ENCODE measurements around the gene IL17RE.

IL17RE gene

GRCh38 chr3:9944271-9944670 lies 41.6 kb downstream of the IL17RE start:
- Histone ChIP-seq H3K27ac (no peak overlapping the region), H3K36me3 (peaks cover 12% of the 10 kb centered on the region), H3K4me3 (ENCODE audit: low read depth, low read length) (no peak overlapping the region), H3K9me3 (ENCODE audit: severe bottlenecking) (no peaks in the 10 kb centered on the region), H3K27me3 (ENCODE audit: insufficient read depth, low read depth, severe bottlenecking) (no peaks in the 10 kb centered on the region)
- DNase-seq, result no peak
- TF ChIP-seq, protein P1, sequence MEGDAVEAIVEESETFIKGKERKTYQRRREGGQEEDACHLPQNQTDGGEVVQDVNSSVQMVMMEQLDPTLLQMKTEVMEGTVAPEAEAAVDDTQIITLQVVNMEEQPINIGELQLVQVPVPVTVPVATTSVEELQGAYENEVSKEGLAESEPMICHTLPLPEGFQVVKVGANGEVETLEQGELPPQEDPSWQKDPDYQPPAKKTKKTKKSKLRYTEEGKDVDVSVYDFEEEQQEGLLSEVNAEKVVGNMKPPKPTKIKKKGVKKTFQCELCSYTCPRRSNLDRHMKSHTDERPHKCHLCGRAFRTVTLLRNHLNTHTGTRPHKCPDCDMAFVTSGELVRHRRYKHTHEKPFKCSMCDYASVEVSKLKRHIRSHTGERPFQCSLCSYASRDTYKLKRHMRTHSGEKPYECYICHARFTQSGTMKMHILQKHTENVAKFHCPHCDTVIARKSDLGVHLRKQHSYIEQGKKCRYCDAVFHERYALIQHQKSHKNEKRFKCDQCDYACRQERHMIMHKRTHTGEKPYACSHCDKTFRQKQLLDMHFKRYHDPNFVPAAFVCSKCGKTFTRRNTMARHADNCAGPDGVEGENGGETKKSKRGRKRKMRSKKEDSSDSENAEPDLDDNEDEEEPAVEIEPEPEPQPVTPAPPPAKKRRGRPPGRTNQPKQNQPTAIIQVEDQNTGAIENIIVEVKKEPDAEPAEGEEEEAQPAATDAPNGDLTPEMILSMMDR (IDR thresholded peaks at IDR 0.05; ENCODE audit: low read depth, low read length), result no peak

GRCh38 chr3:9945358-9945757 lies 42.7 kb downstream of the IL17RE start:
- no peaks in the 10 kb centered on the region for H3K27me3 ChIP-seq (ENCODE audit: insufficient read depth, low read depth, severe bottlenecking)
- peaks cover 12% of the 10 kb centered on the region for H3K36me3 ChIP-seq
- H3K4me3 ChIP-seq (ENCODE audit: low read depth, low read length), result no peak overlapping the region
- no peak overlapping the region for H3K27ac ChIP-seq
- TF ChIP-seq, protein P1 (IDR thresholded peaks at IDR 0.05; ENCODE audit: low read depth, low read length), result no peak
- no peaks in the 10 kb centered on the region for H3K9me3 ChIP-seq (ENCODE audit: severe bottlenecking)
- DNase-seq, result no peak

DNA sequence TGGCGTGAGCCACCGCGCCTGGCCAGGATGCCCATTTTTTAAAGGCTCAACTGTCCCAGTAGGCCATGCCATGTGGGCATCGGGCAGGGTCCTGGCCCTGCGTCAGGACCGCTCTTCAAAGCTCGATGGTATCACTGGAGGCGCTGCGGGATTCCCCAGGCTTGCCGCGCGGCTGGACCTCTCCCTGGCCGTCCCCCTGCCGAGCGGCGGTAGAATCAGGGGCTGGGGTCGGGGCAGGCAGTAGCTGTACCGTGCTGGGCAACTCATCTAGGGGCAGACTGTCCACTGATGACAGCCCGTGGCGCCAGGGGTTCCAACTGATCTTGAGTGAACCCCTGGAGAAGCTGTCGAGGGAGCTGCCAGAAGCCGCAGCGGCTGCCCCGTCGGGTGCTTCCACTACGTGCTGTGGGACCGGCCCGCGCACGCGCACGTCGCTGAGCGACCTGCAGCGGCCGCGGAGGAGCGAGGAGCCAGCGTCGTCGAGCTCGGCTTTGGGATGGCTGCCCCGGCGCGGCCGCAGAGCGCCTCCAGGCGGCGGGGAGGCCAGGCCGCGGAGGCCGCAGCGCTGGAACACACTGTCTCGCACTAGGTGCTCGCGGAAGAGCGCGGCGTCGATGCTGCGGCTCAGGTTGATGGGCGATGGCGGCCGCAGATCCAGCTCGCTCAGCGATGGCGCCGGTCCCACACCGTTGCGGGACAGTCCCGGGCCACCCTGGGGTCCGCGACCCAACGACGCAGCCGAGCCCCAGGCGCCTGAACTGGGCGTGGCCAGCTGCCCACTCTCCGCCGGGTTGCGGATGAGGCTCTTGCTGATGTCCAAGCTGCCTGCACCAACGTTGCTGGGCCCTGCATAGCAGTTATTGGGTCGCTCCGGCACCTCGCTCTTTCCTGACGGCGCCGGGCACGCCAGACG lies 43.7 kb downstream of the IL17RE start:
- H3K9me3 ChIP-seq (ENCODE audit: severe bottlenecking), result no peaks in the 10 kb centered on the region
- TF ChIP-seq, protein P1 (IDR thresholded peaks at IDR 0.05; ENCODE audit: low read depth, low read length), result peak; percentile 97
- H3K36me3 ChIP-seq, result peaks cover 7% of the 10 kb centered on the region
- H3K27me3 ChIP-seq (ENCODE audit: insufficient read depth, low read depth, severe bottlenecking), result no peaks in the 10 kb centered on the region
- peak overlapping the region; percentile 66 for H3K4me3 ChIP-seq (ENCODE audit: low read depth, low read length)
- DNase-seq, result peak; percentile 92
- peak overlapping the region; percentile 57 for H3K27ac ChIP-seq

DNA sequence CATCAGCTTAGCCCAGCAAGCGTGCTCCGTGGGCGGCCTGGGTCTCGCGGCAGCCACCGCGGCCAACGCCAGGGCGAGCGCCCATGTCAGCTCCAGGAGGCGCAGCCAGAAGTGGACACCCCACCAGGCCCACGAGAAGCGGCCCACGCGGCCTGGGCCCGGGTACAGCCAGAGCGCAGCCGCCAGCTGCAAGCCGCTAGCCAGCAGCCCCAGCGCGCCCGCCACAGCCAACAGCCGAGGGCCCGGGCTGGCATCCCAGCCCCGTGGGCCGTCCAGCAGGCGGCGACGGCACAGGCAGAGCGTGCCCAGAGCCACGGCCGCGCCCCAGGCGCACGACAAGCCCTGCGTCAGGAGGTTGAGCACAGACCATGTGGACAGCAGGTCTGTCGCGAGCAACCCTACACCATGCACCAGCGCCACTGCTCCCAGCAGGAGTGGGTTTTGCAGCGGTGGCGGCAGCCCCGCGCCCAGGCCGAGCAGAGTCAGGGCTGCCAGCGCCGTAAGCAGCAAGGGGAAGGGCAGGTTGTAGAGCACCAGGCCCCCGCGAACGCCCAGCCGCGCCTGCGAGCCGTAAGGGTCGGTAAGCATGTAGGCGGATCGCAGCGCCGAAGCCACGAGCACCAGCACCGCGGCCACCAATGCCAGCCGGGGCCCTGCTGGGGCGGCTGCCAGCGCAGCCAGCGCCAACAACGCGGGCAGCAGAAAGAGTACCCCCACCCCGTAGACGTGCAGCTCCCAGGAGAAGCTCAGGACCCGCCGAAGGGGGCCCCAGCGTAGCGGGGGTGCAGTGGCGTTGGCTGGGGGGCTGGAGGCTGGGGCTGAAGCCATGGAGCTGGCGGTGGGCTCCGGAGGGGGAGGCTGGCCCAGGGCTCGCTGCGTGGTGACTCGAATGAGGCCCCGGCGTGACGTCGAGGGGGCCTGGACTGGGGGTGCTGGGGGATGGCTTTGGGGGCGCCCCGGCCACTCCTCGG lies 44.7 kb downstream of the IL17RE start:
- Histone ChIP-seq H3K36me3 (peaks cover 7% of the 10 kb centered on the region), H3K27me3 (ENCODE audit: insufficient read depth, low read depth, severe bottlenecking) (no peaks in the 10 kb centered on the region), H3K27ac (peak overlapping the region; percentile 39), H3K4me3 (ENCODE audit: low read depth, low read length) (peak overlapping the region; percentile 66), H3K9me3 (ENCODE audit: severe bottlenecking) (no peaks in the 10 kb centered on the region)
- DNase-seq, result peak; percentile 61
- TF ChIP-seq, protein P1 (IDR thresholded peaks at IDR 0.05; ENCODE audit: low read depth, low read length), result peak; percentile 67

GRCh38 chr3:9948586-9948985 lies 45.9 kb downstream of the IL17RE start:
- Histone ChIP-seq H3K4me3 (ENCODE audit: low read depth, low read length) (no peak overlapping the region), H3K9me3 (ENCODE audit: severe bottlenecking) (no peaks in the 10 kb centered on the region), H3K27ac (no peak overlapping the region), H3K27me3 (ENCODE audit: insufficient read depth, low read depth, severe bottlenecking) (no peaks in the 10 kb centered on the region), H3K36me3 (peaks cover 7% of the 10 kb centered on the region)
- TF ChIP-seq, protein P1 (IDR thresholded peaks at IDR 0.05; ENCODE audit: low read depth, low read length), result no peak
- DNase-seq, result no peak
